ENCODE data around the gene SLC25A47.

The SLC25A47 gene

GRCh38 chr14:100321473-100322137 is 1.5 kb upstream of the SLC25A47 start:
- in situ Hi-C loops (cut with HindIII; ENCODE audit: low sequenced_read_pairs), result no loop called here

GRCh38 chr14:100322138-100322957 is 791 bp upstream of the SLC25A47 start:
- in situ Hi-C loops (cut with HindIII; ENCODE audit: low sequenced_read_pairs), result no loop called here
- no peak overlapping the region for H3K4me3 ChIP-seq (ENCODE audit: low read depth, low read length)
- DNase-seq (ENCODE audit: low read depth, low spot score), result no peak
- no peak for TF ChIP-seq CTCF (IDR thresholded peaks at IDR 0.05; ENCODE audit: low read depth, low read length)

More at GRCh38 chr14:100321473-100322137, 1.5 kb upstream of the SLC25A47 start:
- no peak overlapping the region for H3K4me3 ChIP-seq (ENCODE audit: low read depth, low read length)
- TF ChIP-seq CTCF (IDR thresholded peaks at IDR 0.05; ENCODE audit: low read depth, low read length), result no peak
- DNase-seq (ENCODE audit: low read depth, low spot score), result no peak

- in situ Hi-C loops (cut with HindIII; ENCODE audit: low sequenced_read_pairs), result no loop called here
- no peak for TF ChIP-seq CTCF (IDR thresholded peaks at IDR 0.05; ENCODE audit: low read depth, low read length)
- H3K4me3 ChIP-seq (ENCODE audit: low read depth, low read length), result no peak overlapping the region
- no peak for DNase-seq (ENCODE audit: low read depth, low spot score)
Measured at GRCh38 chr14:100323942-100324307, 786 bp downstream of the SLC25A47 start.

GRCh38 chr14:100325231-100325632 is 2.1 kb downstream of the SLC25A47 start:
- no peak for DNase-seq (ENCODE audit: low read depth, low spot score)
- TF ChIP-seq CTCF (IDR thresholded peaks at IDR 0.05; ENCODE audit: low read depth, low read length), result no peak

GRCh38 chr14:100325958-100326357 is 2.8 kb downstream of the SLC25A47 start:
- H3K4me3 ChIP-seq (ENCODE audit: low read depth, low read length), result no peak overlapping the region
- DNase-seq (ENCODE audit: low read depth, low spot score), result no peak
- in situ Hi-C loops (cut with HindIII; ENCODE audit: low sequenced_read_pairs), result no loop called here
- no peak for TF ChIP-seq CTCF (IDR thresholded peaks at IDR 0.05; ENCODE audit: low read depth, low read length)

More at GRCh38 chr14:100325231-100325632, 2.1 kb downstream of the SLC25A47 start:
- in situ Hi-C loops (cut with HindIII; ENCODE audit: low sequenced_read_pairs), result no loop called here
- H3K4me3 ChIP-seq (ENCODE audit: low read depth, low read length), result no peak overlapping the region

GRCh38 chr14:100327128-100327527 is 4.0 kb downstream of the SLC25A47 start:
- in situ Hi-C loops (cut with HindIII; ENCODE audit: low sequenced_read_pairs), result no loop called here
- no peak overlapping the region for H3K4me3 ChIP-seq (ENCODE audit: low read depth, low read length)
- no peak for DNase-seq (ENCODE audit: low read depth, low spot score)
- no peak for TF ChIP-seq CTCF (IDR thresholded peaks at IDR 0.05; ENCODE audit: low read depth, low read length)
